GM18526 (cell line): ENCODE results near the gene KAZN.

Experiments
- POLR2A ChIP-seq: IDR thresholded peaks from 3 replicates; pipeline ENCODE4 v1.6.1; 2011; ENCODE audit not compliant: insufficient read length; ENCODE audit errors: extremely low read depth

Gene KAZN

DNA sequence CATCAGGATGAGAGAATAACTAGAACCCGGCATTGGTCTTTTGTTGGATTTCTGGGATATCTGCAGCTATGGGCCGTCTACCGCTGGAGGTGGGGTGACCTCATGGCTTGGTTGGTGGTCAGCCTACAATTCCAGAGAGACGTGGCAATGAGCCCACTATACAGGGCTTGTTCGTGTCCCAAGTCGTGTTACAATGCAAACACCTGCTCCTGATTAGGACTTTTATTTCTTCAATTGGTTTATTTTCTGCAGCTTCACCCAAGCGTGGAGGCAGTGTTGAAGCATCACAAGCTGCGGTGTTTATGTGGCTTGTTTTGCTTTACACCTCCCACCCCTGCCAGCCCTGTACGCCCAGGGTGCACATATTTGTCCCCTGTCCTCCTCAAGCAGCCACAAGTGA lies 343.4 kb downstream of the KAZN start:
- TF ChIP-seq POLR2A: no peak

DNA sequence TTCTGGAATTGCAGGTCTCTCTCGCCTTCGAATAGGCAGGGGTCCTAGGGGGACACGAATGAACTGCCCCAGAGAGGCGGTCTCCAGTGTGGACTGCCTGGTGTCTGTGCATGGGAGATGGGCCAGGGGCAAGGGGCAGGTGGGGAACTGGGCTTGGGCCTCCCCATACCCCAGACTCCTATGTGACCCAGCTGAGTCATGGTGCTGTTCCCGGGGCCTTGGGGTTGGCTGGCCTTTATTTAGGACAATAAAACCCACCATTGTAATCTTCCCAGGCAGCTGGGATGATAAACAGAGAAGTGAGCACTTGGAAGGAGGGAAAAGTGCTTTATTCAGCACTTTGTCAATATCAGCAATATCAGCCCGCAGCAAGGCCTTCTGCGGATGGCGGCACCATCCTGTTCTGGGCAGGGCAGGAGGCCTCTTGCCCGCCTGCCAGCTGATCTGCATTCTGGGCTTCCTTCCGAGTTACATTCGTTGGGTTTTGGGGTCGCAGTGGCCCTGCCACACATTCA lies 346.0 kb downstream of the KAZN start:
- no peak for TF ChIP-seq POLR2A

DNA sequence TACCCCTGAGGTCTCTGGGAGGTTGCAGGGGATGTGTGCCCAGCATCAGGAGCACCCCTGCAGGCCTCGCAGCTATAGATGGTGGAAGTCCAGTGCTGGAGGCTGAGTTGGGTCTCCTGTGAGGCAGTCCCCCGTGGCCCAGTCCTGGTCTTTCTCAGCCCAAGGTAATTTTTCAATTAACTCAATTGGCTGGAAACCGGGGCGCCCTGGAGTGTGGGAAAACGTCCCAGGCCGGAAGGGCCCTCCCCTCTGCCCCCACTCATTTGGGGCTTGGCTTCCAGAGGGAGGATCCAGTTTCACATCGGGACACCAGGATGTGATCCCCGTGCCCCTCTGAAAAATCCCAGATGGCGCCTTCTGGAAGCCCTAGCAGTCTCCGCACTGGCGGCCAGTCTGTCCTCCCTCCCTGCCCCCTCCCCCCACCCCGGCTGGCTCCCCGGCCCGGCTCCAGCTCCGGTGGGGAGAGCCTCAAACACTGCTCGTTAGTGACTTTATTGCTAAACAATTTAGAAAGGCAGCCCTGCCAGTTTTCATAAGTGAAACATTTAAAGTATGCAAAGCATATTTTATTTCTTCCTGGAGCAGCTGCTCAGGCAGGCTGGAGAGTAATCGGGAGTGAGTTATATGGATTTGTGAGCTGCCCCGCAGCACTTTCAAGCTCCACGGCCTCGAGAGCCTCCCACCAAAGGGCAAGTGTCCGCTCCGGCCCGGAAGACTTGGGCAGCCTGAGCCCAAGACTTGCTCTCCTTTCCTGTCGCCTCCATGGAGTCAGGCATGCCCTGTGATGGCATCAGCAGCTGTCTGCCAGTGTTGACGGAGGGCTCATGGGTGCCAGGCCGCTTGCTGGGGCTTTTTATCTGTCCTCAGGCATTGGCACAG lies 346.9 kb downstream of the KAZN start:
- TF ChIP-seq POLR2A: no peak

DNA sequence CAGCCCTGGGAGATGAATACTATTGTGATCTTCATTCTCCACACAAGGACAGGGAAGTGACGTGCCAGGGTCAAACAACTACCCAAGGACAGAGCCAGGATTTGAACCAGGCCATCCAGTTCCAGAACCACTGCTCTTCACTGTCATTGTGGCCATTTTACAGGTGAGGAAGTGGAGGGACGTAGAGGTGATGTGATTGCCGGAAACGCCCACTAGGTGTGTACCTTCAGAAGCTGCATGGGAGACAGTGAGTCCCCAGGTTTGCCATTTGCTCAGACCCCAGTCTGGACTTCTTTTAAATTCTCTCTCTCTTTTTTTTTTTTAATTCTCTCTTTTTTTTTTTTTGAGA lies 347.5 kb downstream of the KAZN start:
- no peak for TF ChIP-seq POLR2A

DNA sequence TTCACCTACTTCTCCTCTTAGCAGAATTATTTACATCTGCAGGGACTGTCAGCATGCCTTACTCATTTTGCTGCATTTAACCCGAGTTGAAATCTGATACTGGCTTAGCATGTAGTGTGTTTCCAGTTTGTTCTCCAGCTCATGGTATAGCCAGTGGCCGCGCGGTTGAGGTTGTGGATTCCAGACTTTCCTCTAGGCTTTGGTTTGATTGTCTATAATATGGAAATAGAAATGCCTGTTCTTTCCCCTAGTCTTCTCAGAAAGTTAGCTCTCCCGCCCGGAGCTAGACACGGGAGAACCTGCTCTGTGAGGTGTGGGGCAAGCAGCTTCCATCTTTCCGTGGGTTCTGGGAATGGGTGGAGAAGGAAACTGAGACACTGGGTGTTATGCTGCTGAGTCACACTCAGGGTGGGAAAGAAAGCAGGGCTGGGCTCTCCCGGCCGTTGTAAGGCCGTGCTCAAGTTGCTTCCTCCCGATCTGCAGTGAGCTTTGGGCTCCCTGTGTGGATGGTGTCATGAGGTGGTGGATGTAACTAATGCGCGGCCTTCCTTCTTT lies 348.3 kb downstream of the KAZN start:
- TF ChIP-seq POLR2A: no peak

DNA sequence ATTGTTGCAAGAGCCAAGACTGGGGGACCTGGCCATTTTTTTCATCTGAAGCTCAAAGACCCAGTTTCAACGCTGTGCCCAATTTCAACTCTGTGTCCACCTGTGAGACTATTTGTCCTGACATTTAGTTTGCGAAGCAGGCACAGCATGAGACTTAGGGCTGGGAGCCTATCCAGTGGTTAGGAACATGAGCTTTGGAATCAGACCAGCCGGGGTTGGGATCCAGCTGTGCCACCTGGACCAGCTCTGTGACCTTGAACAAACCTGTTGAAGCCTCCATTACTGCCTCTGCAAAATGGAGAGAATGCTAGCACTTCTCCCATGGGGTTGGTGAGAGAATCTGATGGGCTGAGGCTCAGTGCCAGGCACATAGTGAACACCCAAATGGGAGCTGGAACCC lies 348.9 kb downstream of the KAZN start:
- TF ChIP-seq POLR2A: no peak

DNA sequence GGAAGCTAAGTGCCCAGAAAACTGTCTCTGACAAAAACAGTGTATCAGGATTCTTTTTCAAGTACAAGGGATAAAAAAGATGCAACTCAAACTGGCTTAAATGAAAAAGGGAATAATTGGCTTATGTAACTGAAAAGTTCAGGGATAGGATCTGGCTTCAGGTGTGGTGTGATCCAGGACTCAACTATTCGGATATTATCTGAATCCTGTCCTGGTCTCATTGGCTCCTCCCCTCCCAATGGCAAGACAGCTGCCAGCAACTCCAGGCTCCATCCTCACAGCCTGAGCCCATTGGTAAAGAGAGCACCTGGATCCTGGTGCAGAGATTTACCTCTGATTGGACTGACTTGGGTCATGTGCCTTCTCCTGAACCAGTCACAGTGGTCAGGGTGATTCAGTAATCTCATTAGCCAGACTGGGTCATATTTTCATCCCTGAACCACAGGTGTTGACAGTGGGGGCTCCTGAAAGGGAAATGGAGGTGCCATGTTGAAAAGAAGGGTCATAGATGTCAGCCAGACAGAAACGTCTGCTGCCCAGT lies 349.7 kb downstream of the KAZN start:
- no peak for TF ChIP-seq POLR2A

DNA sequence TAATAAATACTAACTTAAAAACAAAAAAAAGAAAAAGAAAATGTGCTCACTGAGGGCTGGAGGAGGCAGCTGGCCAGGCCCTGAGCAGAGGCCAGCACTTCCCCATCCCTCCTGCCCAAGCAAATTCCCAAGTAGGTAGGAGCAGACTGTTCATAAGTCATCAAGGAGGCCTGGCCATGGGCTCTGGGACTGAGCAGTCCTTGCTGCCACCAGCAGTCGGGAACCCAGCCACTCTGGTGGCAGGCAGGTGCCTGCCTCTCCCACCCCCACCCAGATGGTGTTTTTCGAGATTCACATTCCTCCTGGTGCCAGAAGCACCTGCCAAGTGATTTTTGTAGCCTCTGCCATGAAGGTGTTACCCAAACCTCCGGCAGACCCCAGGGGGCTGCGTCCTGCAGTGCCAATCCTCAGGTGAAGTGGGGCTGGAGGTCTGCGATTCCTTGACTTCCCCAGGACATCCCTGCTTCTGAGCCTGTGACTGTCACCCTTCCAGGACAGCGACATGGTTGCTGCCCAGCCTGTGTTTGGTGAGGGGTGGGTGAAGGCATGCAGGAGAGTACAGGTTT lies 350.9 kb downstream of the KAZN start:
- no peak for TF ChIP-seq POLR2A

DNA sequence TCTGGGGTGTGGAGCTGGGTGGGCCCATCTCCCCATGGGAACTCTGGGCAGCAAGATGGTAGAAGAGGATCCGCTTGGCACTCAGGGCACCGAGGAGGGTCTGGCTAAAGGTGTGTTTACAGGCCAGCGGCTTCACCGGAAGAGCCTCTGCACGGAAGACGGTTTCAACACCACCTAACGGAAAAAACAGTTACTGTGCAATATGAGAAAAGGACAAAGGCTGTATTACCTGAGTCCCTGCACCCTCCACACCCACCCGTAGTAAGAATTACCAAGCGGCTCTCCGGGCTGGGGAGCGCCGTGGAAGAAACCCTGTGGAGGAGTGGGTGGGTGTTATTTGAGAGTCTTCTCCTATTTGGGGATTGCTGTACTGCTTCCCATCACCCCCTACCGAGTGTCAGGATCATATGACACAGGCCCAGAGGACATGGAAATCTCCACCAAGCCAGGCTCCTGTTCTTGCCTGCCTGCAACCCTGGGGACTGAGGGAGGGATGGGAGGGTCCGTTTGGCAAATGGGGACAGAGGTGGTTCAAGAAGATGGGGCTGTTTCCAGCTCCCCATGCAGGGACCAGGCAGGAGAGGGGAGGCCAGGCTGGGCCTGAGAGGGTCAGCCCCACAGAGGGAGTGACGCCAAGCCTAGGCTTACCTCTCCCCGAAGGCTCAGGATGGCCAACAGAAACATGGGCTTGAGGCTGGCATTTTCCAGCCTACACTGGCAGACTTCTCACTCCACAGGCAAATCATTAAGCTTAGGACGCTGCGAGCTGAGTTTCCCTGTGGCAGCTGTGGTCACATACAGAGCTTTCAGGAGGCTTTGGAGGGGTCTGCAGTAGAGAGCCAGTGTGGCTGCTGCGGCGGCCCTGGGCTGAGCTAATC lies 351.6 kb downstream of the KAZN start:
- TF ChIP-seq POLR2A: no peak

DNA sequence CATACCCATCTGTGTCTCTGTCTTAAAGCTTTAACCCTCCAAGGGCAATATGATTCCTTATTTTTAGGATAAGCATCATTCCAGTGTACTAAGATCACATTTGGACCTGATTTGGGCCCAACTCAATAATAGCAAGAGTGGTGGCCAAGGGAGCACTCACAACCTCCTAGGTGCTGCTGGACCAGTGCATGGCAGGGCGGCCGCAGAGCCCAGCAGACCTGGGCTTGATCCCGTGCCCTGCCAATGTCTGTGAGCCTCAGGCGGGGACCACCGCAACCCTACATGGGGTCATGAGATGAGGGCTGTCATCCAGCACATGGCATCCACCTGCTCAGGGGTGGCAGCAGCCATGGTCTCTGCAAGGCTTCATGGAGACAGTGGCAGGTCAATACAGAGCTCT lies 353.3 kb downstream of the KAZN start:
- no peak for TF ChIP-seq POLR2A

DNA sequence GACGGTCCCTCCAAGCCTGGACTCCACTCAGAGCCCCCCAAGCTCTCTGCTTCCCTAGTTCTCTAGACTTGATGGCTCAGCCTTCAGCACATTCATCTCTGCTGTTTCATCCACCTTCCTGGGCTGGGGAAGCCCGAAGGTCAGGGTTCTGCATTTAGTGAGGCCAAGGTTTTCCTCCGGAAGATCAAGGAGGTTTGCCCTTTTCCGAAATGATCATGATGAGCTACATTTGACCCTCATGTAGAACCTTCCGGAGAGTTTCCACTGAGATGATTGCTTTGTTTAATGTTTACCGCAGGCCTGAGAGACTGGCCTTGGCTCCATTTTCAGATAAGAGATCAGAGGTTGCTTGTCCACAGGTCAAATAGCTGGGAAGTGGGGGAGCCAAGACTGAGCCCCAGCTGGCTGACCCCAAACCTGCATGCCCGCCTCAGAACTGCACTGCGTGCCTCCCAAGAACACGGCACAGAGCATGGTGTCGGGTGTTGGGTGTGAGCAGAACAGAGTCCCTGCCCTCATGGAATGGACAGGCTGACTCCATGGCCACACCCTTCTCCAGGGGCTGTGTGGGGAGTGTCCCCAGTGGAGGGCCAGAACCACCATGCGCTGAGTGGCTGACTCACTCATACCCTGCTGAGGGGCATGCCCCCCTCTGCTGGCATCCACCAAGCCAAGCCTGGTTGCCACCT lies 354.3 kb downstream of the KAZN start:
- no peak for TF ChIP-seq POLR2A

DNA sequence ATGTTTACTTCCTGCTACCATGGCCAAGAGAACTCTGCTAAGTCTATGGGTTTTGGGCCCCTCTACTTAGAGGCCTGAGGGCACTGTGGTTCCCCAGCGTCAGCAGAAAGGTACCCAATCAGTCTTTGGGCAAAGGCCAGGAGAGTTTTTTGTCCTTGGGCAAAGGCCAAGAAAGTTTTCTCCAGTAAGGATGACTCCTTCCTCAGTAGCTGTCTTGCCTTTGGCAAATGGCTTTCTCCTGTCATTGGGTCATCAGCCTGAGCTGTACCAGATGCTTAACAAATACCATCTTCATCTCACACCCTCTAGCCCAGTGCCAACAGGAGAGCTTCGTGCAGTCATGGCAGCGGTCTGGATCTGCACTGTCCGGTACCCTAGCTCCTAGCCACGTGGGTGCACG lies 355.7 kb downstream of the KAZN start:
- TF ChIP-seq POLR2A: no peak

DNA sequence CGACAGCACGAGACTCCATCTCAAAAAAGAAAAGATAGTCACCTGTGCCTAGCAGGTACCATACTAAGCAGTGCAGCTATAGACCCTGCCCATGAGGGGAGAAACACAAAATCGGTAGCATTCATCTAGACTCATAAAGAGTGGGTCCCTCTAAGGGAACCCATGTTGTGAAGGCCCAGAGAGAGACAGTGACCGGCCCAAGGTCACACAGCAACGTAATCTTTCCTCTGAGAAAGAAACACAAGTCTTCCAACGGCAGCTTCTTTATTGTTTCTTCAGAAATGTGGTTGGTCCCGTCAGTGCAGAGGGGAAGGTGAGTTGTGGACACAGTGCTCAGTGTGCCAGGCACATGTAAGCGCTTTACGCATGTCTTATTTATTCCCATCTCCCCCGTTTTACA lies 356.4 kb downstream of the KAZN start:
- TF ChIP-seq POLR2A: no peak

DNA sequence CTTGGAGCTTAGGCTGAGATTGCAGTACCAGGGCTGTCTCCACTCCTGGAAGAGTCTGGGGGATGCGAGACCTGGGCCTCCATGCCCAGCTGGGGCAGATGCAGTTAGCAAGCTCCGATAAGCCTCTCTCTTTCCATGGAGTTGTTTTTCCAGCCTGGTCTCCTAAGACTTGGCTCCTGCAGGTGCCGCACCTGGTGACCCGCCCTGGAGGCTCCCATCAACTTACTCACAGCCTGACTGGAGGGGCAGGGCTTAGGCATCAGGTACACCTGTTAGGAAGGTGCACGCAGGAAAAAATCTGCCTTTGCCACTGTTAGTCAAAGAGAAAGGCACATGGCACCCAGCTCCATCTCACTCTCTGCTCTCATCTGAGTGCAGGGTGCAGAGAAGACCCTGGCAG lies 356.9 kb downstream of the KAZN start:
- no peak for TF ChIP-seq POLR2A

DNA sequence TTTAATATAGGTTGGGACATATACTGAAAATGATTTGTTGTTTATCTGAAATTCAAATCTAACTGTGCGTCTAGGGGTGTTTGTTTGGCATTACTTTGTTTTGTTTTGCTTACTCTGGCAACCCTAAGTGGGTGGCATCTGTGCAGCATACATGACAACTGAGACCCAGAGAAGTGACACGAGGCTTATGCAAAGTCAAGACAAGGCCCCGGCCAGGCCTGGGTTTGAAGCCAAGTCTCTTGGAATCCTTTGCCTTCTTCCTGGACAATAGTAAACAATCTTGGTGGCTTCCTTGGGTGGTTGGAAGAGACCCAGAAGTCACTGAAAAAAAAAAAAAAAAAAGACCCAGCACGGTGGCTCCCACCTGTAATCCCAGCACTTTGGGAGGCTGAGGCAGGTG lies 357.5 kb downstream of the KAZN start:
- TF ChIP-seq POLR2A: no peak

DNA sequence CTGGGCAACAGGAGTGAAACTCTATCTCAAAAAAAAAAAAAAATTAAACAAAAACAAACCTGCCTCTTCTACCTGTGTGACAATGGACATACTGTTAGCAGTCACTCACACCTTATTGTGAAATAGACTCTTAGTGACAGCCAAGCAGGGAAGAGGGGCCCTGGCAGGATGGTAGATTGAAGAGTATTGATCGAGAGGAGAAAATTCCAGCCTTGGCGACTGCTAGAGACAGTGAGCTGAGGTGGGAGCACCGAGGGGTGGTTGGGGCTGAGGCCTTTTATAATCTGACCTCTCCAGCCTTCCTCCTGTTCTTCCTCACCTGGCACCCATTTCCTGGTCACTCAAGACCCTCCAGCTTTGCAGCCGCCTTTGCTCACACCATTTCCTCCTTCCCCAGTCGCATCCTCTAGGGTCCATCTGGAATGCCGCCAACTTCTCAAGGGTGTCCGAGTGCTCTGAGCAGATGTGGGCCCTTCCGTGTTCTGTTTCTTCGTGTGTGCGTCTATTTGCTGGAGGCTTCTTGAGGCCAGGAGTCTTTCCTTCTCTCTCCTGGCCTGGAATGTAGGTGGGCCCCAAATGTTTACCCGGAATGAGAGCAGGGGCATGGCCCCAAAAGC lies 358.2 kb downstream of the KAZN start:
- no peak for TF ChIP-seq POLR2A
